H9 (cell line): ENCODE results near the gene SIGLEC9. TPM values are rescaled to one million over a fixed set of nuclear protein-coding genes. Genes with fewer than 3 reads are reported as not detected.

ENCODE experiments used
- DNase-seq: peaks from one replicate; pipeline ENCODE4 v3.0.0-alpha.2; 2017
- H2AFZ ChIP-seq: one replicate; pipeline ENCODE4 v1.6.1; 2013; ENCODE audit warnings: mild to moderate bottlenecking, low read length, control low read depth, moderate library complexity
- H2AK5ac ChIP-seq: 2 replicates; pipeline ENCODE4 v1.6.1; 2013; ENCODE audit warnings: low read length, control low read depth, mixed read lengths; ENCODE audit not compliant: insufficient read length
- H2BK120ac ChIP-seq: one replicate; pipeline ENCODE4 v1.6.1; 2013; ENCODE audit warnings: low read depth, mild to moderate bottlenecking, low read length, control low read depth, inconsistent platforms; ENCODE audit not compliant: poor library complexity, severe bottlenecking
- H2BK12ac ChIP-seq: 2 replicates; pipeline ENCODE4 v1.6.1; 2013; ENCODE audit warnings: low read length, control low read depth, mixed read lengths, low read depth; ENCODE audit not compliant: insufficient read length
- H2BK15ac ChIP-seq: 2 replicates; pipeline ENCODE4 v1.6.1; 2013; ENCODE audit warnings: low read depth, low read length, control low read depth
- H2BK20ac ChIP-seq: one replicate; pipeline ENCODE4 v1.6.1; 2013; ENCODE audit warnings: low read depth, mild to moderate bottlenecking, low read length, control low read depth, inconsistent platforms; ENCODE audit not compliant: poor library complexity, severe bottlenecking
- H2BK5ac ChIP-seq: 2 replicates; pipeline ENCODE4 v1.6.1; 2013; ENCODE audit warnings: low read length, control low read depth, mixed read lengths; ENCODE audit not compliant: insufficient read length
- H3K14ac ChIP-seq: 2 replicates; pipeline ENCODE4 v1.6.1; 2013; ENCODE audit warnings: low read length, control low read depth; ENCODE audit not compliant: insufficient read depth
- H3K18ac ChIP-seq: 2 replicates; pipeline ENCODE4 v1.6.1; 2013; ENCODE audit warnings: low read depth, mild to moderate bottlenecking, mixed read lengths, low read length, control low read depth; ENCODE audit not compliant: insufficient read length
- H3K23ac ChIP-seq: 2 replicates; pipeline ENCODE4 v1.6.1; 2013; ENCODE audit warnings: low read length, control low read depth, mixed read lengths, low read depth; ENCODE audit not compliant: insufficient read length
- H3K23me2 ChIP-seq: 2 replicates; pipeline ENCODE4 v1.6.1; 2013; ENCODE audit warnings: low read depth, mild to moderate bottlenecking, mixed read lengths, low read length, control low read depth; ENCODE audit not compliant: insufficient read length, poor library complexity, severe bottlenecking
- H3K27ac ChIP-seq: 2 replicates; pipeline ENCODE4 v1.5.1; 2013; ENCODE audit warnings: low read length, control low read depth, mixed read lengths, low read depth; ENCODE audit not compliant: insufficient read length
- H3K27me3 ChIP-seq: 2 replicates; pipeline ENCODE4 v1.6.1; 2013; ENCODE audit warnings: low read length, control low read depth, inconsistent platforms; ENCODE audit not compliant: insufficient read depth
- H3K4ac ChIP-seq: 2 replicates; pipeline ENCODE4 v1.6.1; 2013; ENCODE audit warnings: low read depth, mild to moderate bottlenecking, control low read depth, inconsistent platforms, low read length, moderate library complexity
- H3K4me1 ChIP-seq: 2 replicates; pipeline ENCODE4 v1.6.1; 2013; ENCODE audit warnings: low read length, control low read depth, inconsistent platforms; ENCODE audit not compliant: insufficient read depth
- H3K4me2 ChIP-seq: 2 replicates; pipeline ENCODE4 v1.6.1; 2013; ENCODE audit warnings: low read length, control low read depth, mixed read lengths; ENCODE audit not compliant: insufficient read length, insufficient read depth
- H3K56ac ChIP-seq: 2 replicates; pipeline ENCODE4 v1.6.1; 2013; ENCODE audit warnings: low read depth, mild to moderate bottlenecking, mixed read lengths, low read length, control low read depth; ENCODE audit not compliant: insufficient read length
- H3K79me1 ChIP-seq: 2 replicates; pipeline ENCODE4 v1.6.1; 2013; ENCODE audit warnings: low read depth, mild to moderate bottlenecking, moderate library complexity, low read length, control low read depth, inconsistent platforms; ENCODE audit not compliant: insufficient read depth, poor library complexity, severe bottlenecking
- H3K79me2 ChIP-seq: 2 replicates; pipeline ENCODE4 v1.6.1; 2013; ENCODE audit warnings: low read length, control low read depth, inconsistent platforms; ENCODE audit not compliant: insufficient read depth
- H3K9ac ChIP-seq: 2 replicates; pipeline ENCODE4 v1.6.1; 2013; ENCODE audit warnings: low read length, control low read depth, mixed read lengths; ENCODE audit not compliant: insufficient read length; ENCODE audit errors: extremely low read depth
- H3K9me3 ChIP-seq: one replicate; pipeline ENCODE4 v1.6.1; 2013; ENCODE audit warnings: low read depth, low read length, inconsistent platforms; ENCODE audit not compliant: control insufficient read depth
- H3T11ph ChIP-seq: one replicate; pipeline ENCODE4 v1.6.1; 2013; ENCODE audit warnings: mild to moderate bottlenecking, low read length, control low read depth, inconsistent platforms
- H4K20me1 ChIP-seq: one replicate; pipeline ENCODE4 v1.6.1; 2013; ENCODE audit not compliant: control insufficient read depth, insufficient read length, insufficient read depth
- H4K5ac ChIP-seq: 2 replicates; pipeline ENCODE4 v1.6.1; 2013; ENCODE audit warnings: low read depth, mild to moderate bottlenecking, mixed read lengths, low read length, control low read depth; ENCODE audit not compliant: insufficient read length
- H4K8ac ChIP-seq: replicated peaks from 2 replicates; pipeline ENCODE4 v1.6.1; 2013; ENCODE audit warnings: low read length, control low read depth, mixed read lengths, low read depth; ENCODE audit not compliant: insufficient read length
- H4K91ac ChIP-seq: 2 replicates; pipeline ENCODE4 v1.6.1; 2013; ENCODE audit warnings: low read depth, mild to moderate bottlenecking, moderate library complexity, mixed read lengths, low read length, control low read depth; ENCODE audit not compliant: insufficient read length
- H3K27ac Mint-ChIP-seq, 3 experiments: 2 replicates in 2 of 3; 3 replicates in 1 of 3; pipeline ENCODE4 v1.8.0; 2020 to 2021; ENCODE audit warnings: mixed read lengths in 3 of 3, mild to moderate bottlenecking in 1 of 3, moderate library complexity in 1 of 3
- H3K27me3 Mint-ChIP-seq: 2 replicates; pipeline ENCODE4 v1.8.0; 2021; ENCODE audit warnings: low read depth, mild to moderate bottlenecking, moderate library complexity, mixed read lengths
- H3K36me3 Mint-ChIP-seq, 3 experiments: 2 replicates in 2 of 3; 3 replicates in 1 of 3; pipeline ENCODE4 v1.8.0; 2020 to 2021; ENCODE audit warnings: low read depth in 3 of 3, mixed read lengths in 3 of 3; ENCODE audit not compliant: insufficient read depth in 1 of 3
- H3K4me1 Mint-ChIP-seq, 2 experiments: 2 replicates each; pipeline ENCODE4 v1.8.0; 2020; ENCODE audit warnings: mixed read lengths in 2 of 2
- H3K4me3 Mint-ChIP-seq, 2 experiments: 2 replicates in 1 of 2; 3 replicates in 1 of 2; pipeline ENCODE4 v1.8.0; 2020 to 2021; ENCODE audit warnings: mild to moderate bottlenecking in 2 of 2, mixed read lengths in 2 of 2, moderate library complexity in 1 of 2
- H3K9me3 Mint-ChIP-seq, 2 experiments: 2 replicates in 1 of 2; 3 replicates in 1 of 2; pipeline ENCODE4 v1.8.0; 2020; ENCODE audit warnings: mild to moderate bottlenecking in 2 of 2, mixed read lengths in 2 of 2, moderate library complexity in 1 of 2
- CTCF ChIP-seq: fragments of 200-600 bp; sonication (generic); conservative IDR thresholded peaks from 3 replicates; pipeline ENCODE4 v1.8.0; 2021; ENCODE audit warnings: antibody characterized with exemption, mild to moderate bottlenecking
- WGBS: extraction: QIAGEN DNeasy Blood & Tissue Kit; methylation state at CpG from one replicate; pipeline ENCODE4 v1.1.7; 2013; ENCODE audit warnings: missing lambda C conversion rate, low lambda C conversion rate, mixed read lengths; ENCODE audit not compliant: insufficient read length; ENCODE audit errors: extremely low coverage; 5-methylcytosine and 5-hydroxymethylcytosine counted together
- total RNA-seq: library from RNA; stranded (reverse); gene quantifications from 2 replicates; pipeline ENCODE4 v1.2.1, GENCODE V29; 2021

The SIGLEC9 gene
- total RNA-seq, 1 experiment from 2014 or later = not detected

GRCh38 chr19:51148580-51148979, 23.9 kb downstream of the SIGLEC9 start:
- no peaks in the 10 kb centered on the region for H4K20me1 ChIP-seq
- DNase-seq = no peak
- no peak overlapping the region for H4K5ac ChIP-seq
- H3K27ac ChIP-seq = no peak overlapping the region
- no peak overlapping the region for H3K18ac ChIP-seq
- no peak overlapping the region for H3T11ph ChIP-seq
- no peaks in the 10 kb centered on the region for H3K79me2 ChIP-seq
- WGBS = no CpG with 5 or more reads among the region's 3 CpGs
- Mint-ChIP-seq H3K9me3 (no peaks in the 10 kb centered on the region; a peak in 2 of 5 replicates), H3K4me1 (0 out of 4 replicates have a peak, but pooled peaks cover 0 to 3% of the 10 kb centered on the region in 2 experiments), H3K27me3 (peaks cover 21% of the 10 kb centered on the region), H3K27ac (no peak overlapping the region), H3K4me3 (no peak overlapping the region), H3K36me3 (no peaks in the 10 kb centered on the region)
- no peak overlapping the region for H3K4ac ChIP-seq
- H3K27me3 ChIP-seq = no peaks in the 10 kb centered on the region
- H3K23ac ChIP-seq = no peak overlapping the region
- H3K4me2 ChIP-seq = no peak overlapping the region
- no peak overlapping the region for H4K8ac ChIP-seq
- no peak overlapping the region for H4K91ac ChIP-seq
- H2AK5ac ChIP-seq = no peak overlapping the region
- no peak overlapping the region for H2BK15ac ChIP-seq
- H3K79me1 ChIP-seq = no peaks in the 10 kb centered on the region
- H3K23me2 ChIP-seq = no peaks in the 10 kb centered on the region
- no peak overlapping the region for H3K9ac ChIP-seq
- H2AFZ ChIP-seq = no peak overlapping the region
- H2BK5ac ChIP-seq = no peak overlapping the region
- no peak overlapping the region for H3K56ac ChIP-seq
- no peak overlapping the region for H3K14ac ChIP-seq
- no peak for TF ChIP-seq CTCF
- H2BK12ac ChIP-seq = no peak overlapping the region
- H2BK120ac ChIP-seq = no peak overlapping the region
- no peak overlapping the region for H2BK20ac ChIP-seq
- no peaks in the 10 kb centered on the region for H3K4me1 ChIP-seq
- H3K9me3 ChIP-seq = no peaks in the 10 kb centered on the region
